ENCODE measurements around the gene PPA2. TPM values are rescaled to one million over a fixed set of nuclear protein-coding genes. Genes with fewer than 3 reads are reported as not detected.

Gene PPA2
- total and polyA plus RNA-seq, 10 of the 15 experiments (the other 5 are each of a cell fraction or from before 2014, with no cell fraction given) = 93.8 to 293 (median 146) TPM

DNA sequence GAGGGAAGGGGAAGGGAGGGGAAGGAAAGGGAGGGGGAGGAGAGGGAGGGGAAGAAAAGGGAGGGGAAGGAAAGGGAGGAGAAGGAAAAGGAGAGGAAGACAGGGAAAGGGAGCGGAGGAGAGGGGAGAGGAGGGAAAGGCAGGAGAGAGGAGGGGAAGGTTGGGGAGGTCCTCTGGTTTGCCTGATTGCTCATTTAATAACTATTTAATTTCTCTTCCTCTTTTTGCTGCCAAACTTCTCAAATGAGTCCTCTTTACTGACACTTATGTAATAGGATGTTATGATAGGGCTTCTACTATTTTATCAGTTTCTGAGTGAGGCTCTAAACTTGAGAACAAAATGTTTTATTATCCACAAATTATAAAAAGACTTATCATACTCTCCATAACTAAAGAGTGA, 35.4 kb upstream of the PPA2 start (continued):
- TF ChIP-seq, protein P1, sequence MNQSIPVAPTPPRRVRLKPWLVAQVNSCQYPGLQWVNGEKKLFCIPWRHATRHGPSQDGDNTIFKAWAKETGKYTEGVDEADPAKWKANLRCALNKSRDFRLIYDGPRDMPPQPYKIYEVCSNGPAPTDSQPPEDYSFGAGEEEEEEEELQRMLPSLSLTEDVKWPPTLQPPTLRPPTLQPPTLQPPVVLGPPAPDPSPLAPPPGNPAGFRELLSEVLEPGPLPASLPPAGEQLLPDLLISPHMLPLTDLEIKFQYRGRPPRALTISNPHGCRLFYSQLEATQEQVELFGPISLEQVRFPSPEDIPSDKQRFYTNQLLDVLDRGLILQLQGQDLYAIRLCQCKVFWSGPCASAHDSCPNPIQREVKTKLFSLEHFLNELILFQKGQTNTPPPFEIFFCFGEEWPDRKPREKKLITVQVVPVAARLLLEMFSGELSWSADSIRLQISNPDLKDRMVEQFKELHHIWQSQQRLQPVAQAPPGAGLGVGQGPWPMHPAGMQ (IDR thresholded peaks at IDR 0.05; ENCODE audit: borderline replicate concordance) = no peak

GRCh38 chr4:105504744-105505143, 30.9 kb upstream of the PPA2 start:
- FAIRE-seq = no peak
- POLR2A ChIA-PET = no interaction called here
- RAD21 ChIA-PET (ENCODE audit: unreplicated experiment) = interaction anchor here (1.1 kb wide), 1 partner anchor 16 kb away, joined by 3 read pairs; no protein-coding TSS in a partner anchor
- TF ChIP-seq HDAC6 (IDR thresholded peaks at IDR 0.05; ENCODE audit: unreplicated experiment) (no peak), ZZZ3 (IDR thresholded peaks at IDR 0.05; ENCODE audit: control insufficient read depth, insufficient read length, low read depth) (no peak), NR2F1 (conservative IDR thresholded peaks at IDR 0.05) (no peak), ZBTB11 (CRISPR knock-in tag; IDR thresholded peaks at IDR 0.05) (no peak), HDGF (IDR thresholded peaks at IDR 0.05) (no peak), CBFB (IDR thresholded peaks at IDR 0.05; ENCODE audit: low read depth) (no peak), ZBTB4 (CRISPR knock-in tag; IDR thresholded peaks at IDR 0.05) (no peak), NRF1 (conservative IDR thresholded peaks at IDR 0.05; ENCODE audit: low read depth, low read length) (no peak), PAX8 (IDR thresholded peaks at IDR 0.05) (no peak), ESRRA (IDR thresholded peaks at IDR 0.05; ENCODE audit: low read length) (no peak)
- TF ChIP-seq, protein P2, sequence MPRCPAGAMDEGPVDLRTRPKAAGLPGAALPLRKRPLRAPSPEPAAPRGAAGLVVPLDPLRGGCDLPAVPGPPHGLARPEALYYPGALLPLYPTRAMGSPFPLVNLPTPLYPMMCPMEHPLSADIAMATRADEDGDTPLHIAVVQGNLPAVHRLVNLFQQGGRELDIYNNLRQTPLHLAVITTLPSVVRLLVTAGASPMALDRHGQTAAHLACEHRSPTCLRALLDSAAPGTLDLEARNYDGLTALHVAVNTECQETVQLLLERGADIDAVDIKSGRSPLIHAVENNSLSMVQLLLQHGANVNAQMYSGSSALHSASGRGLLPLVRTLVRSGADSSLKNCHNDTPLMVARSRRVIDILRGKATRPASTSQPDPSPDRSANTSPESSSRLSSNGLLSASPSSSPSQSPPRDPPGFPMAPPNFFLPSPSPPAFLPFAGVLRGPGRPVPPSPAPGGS (IDR thresholded peaks at IDR 0.05; ENCODE audit: borderline replicate concordance, insufficient read depth, low read depth, low read length, poor library complexity, severe bottlenecking) = no peak

More at GRCh38 chr4:105504744-105505143, 30.9 kb upstream of the PPA2 start:
- no TSS peak for BruUV-seq (replicated peaks)
- ATAC-seq (no peak), DNase-seq (ENCODE audit: low read depth, low spot score) (no peak)
- no peak overlapping the region for H3K9ac ChIP-seq (ENCODE audit: control insufficient read depth, insufficient read depth, low read length)
- intact Hi-C loops (cut with micrococcal nuclease; ENCODE audit: unreplicated experiment) = loop anchor here (10.0 kb wide), 1 partner anchor 690 kb away; no protein-coding TSS in a partner anchor
- no peaks in the 10 kb centered on the region for H3K36me3 ChIP-seq (ENCODE audit: control insufficient read depth in 2 of 2, insufficient read depth in 2 of 2, low read length in 1 of 2)
- H4K20me1 ChIP-seq (ENCODE audit: control insufficient read depth, insufficient read depth) = no peaks in the 10 kb centered on the region
- no peaks in the 10 kb centered on the region; the same call in 2 of the 3 replicates for H3K9me3 ChIP-seq (replicated peaks; ENCODE audit: control insufficient read depth, insufficient read depth, low read length)
- no peak overlapping the region for H2AFZ ChIP-seq (ENCODE audit: control insufficient read depth, low read depth, low read length)
- WGBS (ENCODE audit: insufficient coverage, insufficient replicate concordance, low lambda C conversion rate, missing lambda C conversion rate) = 30% methylated on average over 2 of the region's 2 CpGs
- H3K4me2 ChIP-seq (ENCODE audit: control insufficient read depth, insufficient read depth) = no peak overlapping the region
- no peaks in the 10 kb centered on the region for H3K27me3 ChIP-seq (replicated peaks in 1 of 2; ENCODE audit: control insufficient read depth in 2 of 2, insufficient read depth in 2 of 2, low read length in 1 of 2)
- H3K4me1 ChIP-seq (ENCODE audit: control insufficient read depth, insufficient read depth, low read length) = peaks cover 7% of the 10 kb centered on the region; the same call in 1 of the 2 replicates
- ChIA-PET SMC1A (ENCODE audit: uncharacterized antibody, unreplicated experiment) (interaction anchor here (2.3 kb wide), 1 partner anchor 12 kb away, joined by 12 read pairs; no protein-coding TSS in a partner anchor), CTCF (interaction anchor here (0.8 to 4.4 kb wide), 2 partner anchors 11 to 30 kb away, joined by 3 to 19 read pairs; partner anchors contain the start of gene PPA2)
- H3K79me2 ChIP-seq (ENCODE audit: control insufficient read depth, insufficient read depth, low read length) = no peaks in the 10 kb centered on the region
- H3K4me3 ChIP-seq = no peak overlapping the region
- H3K27ac ChIP-seq (ENCODE audit: control insufficient read depth, insufficient read depth) = no peak overlapping the region
- in situ Hi-C loops (cut with MboI) = no loop called here

All from GM12878 (cell line).